ENCODE measurements around the gene LITAFD.

DNA sequence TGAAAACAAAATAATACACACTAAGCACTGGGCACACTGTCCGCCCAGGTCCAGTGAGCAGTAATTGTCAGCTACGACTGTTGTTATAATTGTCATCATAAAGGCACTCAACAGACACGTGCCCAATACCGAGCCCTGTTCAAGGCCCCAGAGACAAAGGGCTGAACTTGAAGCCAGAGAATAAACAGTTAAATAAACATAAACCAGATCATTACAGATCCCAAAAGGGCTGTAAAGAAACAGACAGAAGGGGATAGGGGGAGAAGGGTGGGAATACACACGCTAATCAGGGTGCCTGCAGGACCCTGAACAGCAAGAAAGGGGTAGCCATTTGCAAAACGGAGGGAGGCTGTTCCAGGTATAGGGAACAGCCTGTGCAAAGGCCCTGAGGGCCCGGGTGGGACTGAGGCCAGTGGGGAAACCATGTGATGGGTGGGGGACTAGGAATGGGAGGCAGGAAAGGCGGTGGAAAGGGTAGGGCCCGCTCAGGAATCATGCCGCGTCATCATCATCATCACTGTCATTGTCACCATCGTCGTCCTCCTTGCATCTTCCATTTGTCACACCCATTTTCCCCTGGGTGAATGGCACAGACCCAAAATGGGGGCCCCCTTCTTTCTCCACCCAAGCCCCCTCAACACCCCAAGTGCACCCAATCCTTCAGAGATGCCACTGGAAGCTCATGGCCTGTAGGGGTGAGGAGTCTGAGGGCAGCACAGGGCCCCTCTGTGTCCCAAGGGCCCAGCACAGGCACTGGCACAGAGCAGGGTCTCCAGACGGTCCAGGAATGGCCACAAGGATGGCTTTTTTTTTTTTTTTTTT is 19.6 kb upstream of the LITAFD start:
- TF ChIP-seq POLR2A (IDR thresholded peaks at IDR 0.05; ENCODE audit: low read depth, low read length) (0 out of 2 replicates have a peak, but pooled peaks have one; percentile 17), POLR2AphosphoS5 (IDR thresholded peaks at IDR 0.05; ENCODE audit: low read depth, low read length) (no peak)
